ENCODE measurements around the gene CBFB. TPM values are rescaled to one million over a fixed set of nuclear protein-coding genes. Genes with fewer than 3 reads are reported as not detected.

Gene CBFB
- total and polyA plus RNA-seq, 2 experiments from 2014 or later: 26.1 to 26.9 TPM

- TF ChIP-seq ZNF462 (CRISPR knock-in tag; IDR thresholded peaks at IDR 0.05): no peak
Observed at GRCh38 chr16:67021321-67021720, 7.6 kb upstream of the CBFB start (continued).

GRCh38 chr16:67022531-67023214, 6.3 kb upstream of the CBFB start:
- Histone ChIP-seq H3K36me3 (ENCODE audit: insufficient read depth) (no peaks in the 10 kb centered on the region), H3K4me3 (no peak overlapping the region), H3K4me1 (ENCODE audit: insufficient read depth) (no peaks in the 10 kb centered on the region), H3K27me3 (ENCODE audit: insufficient read depth) (no peaks in the 10 kb centered on the region), H3F3A (replicated peaks; ENCODE audit: low read depth) (no peaks in the 10 kb centered on the region), H3K4me2 (no peak overlapping the region), H4K20me1 (replicated peaks; ENCODE audit: insufficient read depth) (no peaks in the 10 kb centered on the region), H3K79me2 (replicated peaks; ENCODE audit: insufficient read depth) (no peaks in the 10 kb centered on the region), H3K9me2 (ENCODE audit: insufficient read depth) (no peaks in the 10 kb centered on the region), H2AFZ (peak overlapping the region; percentile 18; the same call in 1 of the 2 replicates), H3K27ac (ENCODE audit: low read depth) (no peak overlapping the region)
- H3K4me1 Mint-ChIP-seq: peaks cover 6% of the 10 kb centered on the region
- H3K9me3 Mint-ChIP-seq: no peaks in the 10 kb centered on the region
- peaks cover 7% of the 10 kb centered on the region for H3K27me3 Mint-ChIP-seq (ENCODE audit: insufficient read depth, low read depth, poor library complexity)
- H3K4me3 Mint-ChIP-seq: no peak overlapping the region
- no peaks in the 10 kb centered on the region for H3K36me3 Mint-ChIP-seq (ENCODE audit: low read depth)
- DNase-seq (ENCODE audit: low spot score) (no peak), ATAC-seq (no peak)
- H3K27ac Mint-ChIP-seq: no peak overlapping the region
- no peak for TF ChIP-seq CTCF (conservative IDR thresholded peaks at IDR 0.05; ENCODE audit: low read depth in 2 of 2)
- TF ChIP-seq ZNF114 (CRISPR knock-in tag; IDR thresholded peaks at IDR 0.05): no peak
- no peak for TF ChIP-seq ZNF462 (CRISPR knock-in tag; IDR thresholded peaks at IDR 0.05)
- no peak for TF ChIP-seq JUNB (IDR thresholded peaks at IDR 0.05; ENCODE audit: unreplicated experiment)
- TF ChIP-seq ETS1 (IDR thresholded peaks at IDR 0.05): no peak

Measured in GM23338 (cell line).